A673 (cell line): Measurements from ENCODE around the gene OR51A2. TPM values are rescaled to one million over a fixed set of nuclear protein-coding genes. Genes with fewer than 3 reads are reported as not detected.
"Not testable (repeated sequence)": the region's sequence is repeated elsewhere in the genome, so short reads cannot be mapped to it uniquely, and the experiment has no call there.

ENCODE experiments used
- Bru-seq: library from RNA; stranded (reverse); fragments of 400-500 nt; gene quantifications from one replicate; lab custom pipeline; 2021; lab: Mats Ljungman, UMichigan
- BruChase-seq, 2 experiments: library from RNA; stranded (reverse); fragments of 400-500 nt; gene quantifications; one replicate each; lab custom pipeline; 2021; lab: Mats Ljungman, UMichigan
- BruUV-seq: library from RNA; stranded (reverse); fragments of 400-500 nt; replicated peaks from 2 replicates; lab custom pipeline; 2021; lab: Mats Ljungman, UMichigan
- CTCF ChIA-PET: fragments of 300-600 bp; sonication (Branson Sonifier 250); formaldehyde crosslinking; loops from one replicate; lab custom pipeline; 2022; ENCODE audit warnings: antibody characterized with exemption; lab: Charles Lee
- POLR2A ChIA-PET: fragments of 300-600 bp; sonication (Branson Sonifier 250); formaldehyde crosslinking; loops from one replicate; lab custom pipeline; 2022; ENCODE audit warnings: antibody characterized with exemption; ENCODE audit not compliant: low non-redundant PET; lab: Charles Lee
- DNase-seq: peaks from one replicate; pipeline ENCODE4 v3.0.0-alpha.2; 2015; ENCODE audit warnings: low spot score
- H3K27ac ChIP-seq: fragments of 200-600 bp; sonication (generic); 2 replicates; pipeline ENCODE4 v1.5.1; 2016; ENCODE audit warnings: mixed run types, low read depth, mild to moderate bottlenecking, mixed read lengths, antibody characterized with exemption, low read length; ENCODE audit not compliant: poor library complexity, severe bottlenecking
- H3K27me3 ChIP-seq: fragments of 200-600 bp; sonication (generic); replicated peaks from 2 replicates; pipeline ENCODE4 v1.6.1; 2017; ENCODE audit warnings: mixed run types, low read depth, mild to moderate bottlenecking, mixed read lengths, antibody characterized with exemption, low read length; ENCODE audit not compliant: insufficient read depth, poor library complexity
- H3K36me3 ChIP-seq: fragments of 200-600 bp; sonication (generic); 2 replicates; pipeline ENCODE4 v1.6.1; 2016; ENCODE audit warnings: mixed run types, mild to moderate bottlenecking, mixed read lengths, antibody characterized with exemption, low read length; ENCODE audit not compliant: insufficient read depth, poor library complexity, severe bottlenecking
- H3K4me1 ChIP-seq: fragments of 200-600 bp; sonication (generic); 2 replicates; pipeline ENCODE4 v1.6.1; 2017; ENCODE audit warnings: mixed run types, mild to moderate bottlenecking, mixed read lengths, antibody characterized with exemption, low read length; ENCODE audit not compliant: insufficient read depth, poor library complexity, severe bottlenecking
- H3K4me3 ChIP-seq: fragments of 200-600 bp; sonication (generic); 2 replicates; pipeline ENCODE4 v1.5.1; 2016; ENCODE audit warnings: low read depth, mixed run types, mild to moderate bottlenecking, mixed read lengths, low read length; ENCODE audit not compliant: poor library complexity, severe bottlenecking
- H3K9me3 ChIP-seq: fragments of 200-600 bp; sonication (generic); 2 replicates; pipeline ENCODE4 v1.6.1; 2016; ENCODE audit warnings: mixed run types, low read depth, mild to moderate bottlenecking, mixed read lengths, antibody characterized with exemption, low read length; ENCODE audit not compliant: poor library complexity, severe bottlenecking
- EZH2 ChIP-seq: fragments of 200-600 bp; sonication (generic); IDR thresholded peaks from 2 replicates; pipeline ENCODE4 v1.6.1; 2017; ENCODE audit warnings: borderline replicate concordance, low read depth, mild to moderate bottlenecking, mixed read lengths, antibody characterized with exemption, low read length; ENCODE audit not compliant: poor library complexity, severe bottlenecking
- intact Hi-C: fragments of 100-400 bp; cut with micrococcal nuclease; formaldehyde crosslinking; loops from one replicate; pipeline ENCODE4 v1.10.0; 2022; ENCODE audit not compliant: unreplicated experiment
- long read RNA-seq: library from polyadenylated mRNA; stranded (forward); transcript quantifications from one replicate; pipeline ENCODE4 v2.0.0, GENCODE V29; 2022
- total RNA-seq: library from RNA; stranded (reverse); gene quantifications from 2 replicates; pipeline ENCODE4 v1.2.3, GENCODE V29; 2021
- TF ChIP-seq, protein P1 (sequence below): fragments of 300-800, 200-600 bp; sonication (generic); conservative IDR thresholded peaks from 2 replicates; pipeline ENCODE4 v1.5.1; 2017; ENCODE audit warnings: low read depth, mild to moderate bottlenecking, antibody characterized with exemption, low read length, moderate library complexity, mixed read lengths

Gene OR51A2, protein sequence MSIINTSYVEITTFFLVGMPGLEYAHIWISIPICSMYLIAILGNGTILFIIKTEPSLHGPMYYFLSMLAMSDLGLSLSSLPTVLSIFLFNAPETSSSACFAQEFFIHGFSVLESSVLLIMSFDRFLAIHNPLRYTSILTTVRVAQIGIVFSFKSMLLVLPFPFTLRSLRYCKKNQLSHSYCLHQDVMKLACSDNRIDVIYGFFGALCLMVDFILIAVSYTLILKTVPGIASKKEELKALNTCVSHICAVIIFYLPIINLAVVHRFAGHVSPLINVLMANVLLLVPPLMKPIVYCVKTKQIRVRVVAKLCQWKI
- total RNA-seq (not detected in 2 replicates), Bru-seq, nascent RNA (not detected), BruChase-seq, experiment 1, labeled RNA remaining after a 2-hour chase (not detected), BruChase-seq, experiment 2, labeled RNA remaining after a 6-hour chase (not detected)
- long read RNA-seq, result 0 reads

DNA sequence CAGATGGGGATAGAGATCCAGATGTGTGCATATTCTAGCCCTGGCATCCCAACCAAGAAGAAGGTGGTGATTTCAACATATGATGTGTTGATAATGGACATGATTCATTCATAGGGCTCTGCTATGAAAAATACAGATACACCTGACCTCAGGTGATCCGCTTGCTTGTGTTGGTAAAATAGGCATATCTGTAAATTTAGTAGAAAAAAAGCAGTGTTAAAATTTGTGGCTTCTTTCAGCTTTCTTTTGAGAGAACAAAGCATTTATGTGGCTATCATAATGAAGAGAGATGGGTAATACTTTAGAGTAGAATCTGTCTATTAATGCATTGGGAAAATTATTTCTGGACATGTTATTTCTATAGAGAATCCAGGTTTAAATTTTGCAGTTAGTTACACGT is at the start of gene OR51A2:
OR51A2 (minus strand) TSS at position 101 of the 400 bp plus-strand sequence; CDS start at position 101, 0 bp downstream.
- DNase-seq, POLR2A ChIA-PET, intact Hi-C loops, H3K4me1 ChIP-seq, H3K4me3 ChIP-seq, H3K9me3 ChIP-seq, CTCF ChIA-PET, H3K27me3 ChIP-seq, H3K36me3 ChIP-seq, H3K27ac ChIP-seq, BruUV-seq: not testable (repeated sequence)

DNA sequence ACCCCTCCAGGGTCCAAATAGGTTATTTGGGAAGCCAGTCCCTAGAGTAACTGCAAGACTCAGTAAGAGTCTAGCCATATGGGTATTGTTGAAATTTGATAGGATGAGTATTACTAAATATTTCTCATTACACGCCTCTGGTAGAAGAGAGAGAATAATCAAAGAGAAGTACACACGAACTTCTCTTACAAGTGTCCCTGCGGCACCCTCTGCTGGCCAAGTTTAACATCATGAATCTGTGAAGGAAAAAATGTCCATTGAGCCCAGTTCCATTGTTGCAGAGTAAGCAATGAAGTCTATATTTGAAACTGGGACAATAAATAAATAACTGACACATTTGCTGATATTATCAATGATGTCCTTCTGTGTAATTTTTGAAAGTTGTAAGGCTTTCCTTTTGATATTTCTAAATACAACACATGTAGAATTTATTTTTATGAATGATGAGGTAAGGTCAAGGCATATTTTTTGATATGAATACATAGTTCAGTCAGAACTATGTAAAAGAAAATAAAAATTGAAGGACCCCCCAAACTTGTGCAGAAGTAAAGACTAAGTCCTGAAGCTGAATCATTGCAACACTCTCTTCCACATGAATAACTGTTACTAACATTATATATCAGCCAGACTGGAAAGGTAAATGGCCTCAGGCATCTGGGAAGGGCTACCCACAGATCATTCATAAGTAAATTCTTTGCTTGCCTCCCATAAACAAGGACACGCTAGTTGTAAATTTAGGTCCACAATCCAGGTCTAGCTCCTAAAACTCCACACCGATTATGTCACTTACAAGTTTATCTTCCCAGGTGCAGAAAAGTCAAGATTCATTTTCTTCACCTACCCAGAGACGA is 49.1 kb upstream of the OR51A2 start:
- CTCF ChIA-PET, result no interaction called here
- no TSS peak for BruUV-seq

DNA sequence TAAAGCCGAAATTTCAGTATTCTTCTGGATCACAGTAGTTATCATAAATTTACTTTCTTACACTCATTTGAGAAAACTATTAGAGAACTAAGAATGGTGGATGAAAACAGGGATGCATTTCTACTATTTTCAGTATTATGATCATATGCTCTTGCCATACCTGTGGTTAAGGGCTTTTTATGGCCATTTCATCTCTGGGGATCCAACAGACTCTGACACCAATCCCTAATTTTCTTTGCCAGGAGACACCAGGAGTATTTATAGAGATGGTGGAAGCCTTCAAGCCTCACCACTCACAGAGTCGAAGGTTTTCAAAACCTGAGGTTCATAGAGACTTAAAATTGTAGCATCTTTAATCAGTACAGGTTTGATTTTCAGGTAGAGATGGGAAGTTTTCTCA is 39.0 kb upstream of the OR51A2 start, which contains the start of gene OR51L1:
OR51L1 (plus strand) TSS at position 301 of the 400 bp plus-strand sequence. CDS start 4,132 bp downstream, outside the sequence.
- TF ChIP-seq, protein P1, sequence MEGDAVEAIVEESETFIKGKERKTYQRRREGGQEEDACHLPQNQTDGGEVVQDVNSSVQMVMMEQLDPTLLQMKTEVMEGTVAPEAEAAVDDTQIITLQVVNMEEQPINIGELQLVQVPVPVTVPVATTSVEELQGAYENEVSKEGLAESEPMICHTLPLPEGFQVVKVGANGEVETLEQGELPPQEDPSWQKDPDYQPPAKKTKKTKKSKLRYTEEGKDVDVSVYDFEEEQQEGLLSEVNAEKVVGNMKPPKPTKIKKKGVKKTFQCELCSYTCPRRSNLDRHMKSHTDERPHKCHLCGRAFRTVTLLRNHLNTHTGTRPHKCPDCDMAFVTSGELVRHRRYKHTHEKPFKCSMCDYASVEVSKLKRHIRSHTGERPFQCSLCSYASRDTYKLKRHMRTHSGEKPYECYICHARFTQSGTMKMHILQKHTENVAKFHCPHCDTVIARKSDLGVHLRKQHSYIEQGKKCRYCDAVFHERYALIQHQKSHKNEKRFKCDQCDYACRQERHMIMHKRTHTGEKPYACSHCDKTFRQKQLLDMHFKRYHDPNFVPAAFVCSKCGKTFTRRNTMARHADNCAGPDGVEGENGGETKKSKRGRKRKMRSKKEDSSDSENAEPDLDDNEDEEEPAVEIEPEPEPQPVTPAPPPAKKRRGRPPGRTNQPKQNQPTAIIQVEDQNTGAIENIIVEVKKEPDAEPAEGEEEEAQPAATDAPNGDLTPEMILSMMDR, result no peak
- TF ChIP-seq EZH2, result no peak
- Histone ChIP-seq H3K9me3 (no peaks in the 10 kb centered on the region), H3K27me3 (no peaks in the 10 kb centered on the region), H3K27ac (no peak within 1 kb of the TSS), H3K36me3 (no peaks in the 10 kb centered on the region), H3K4me3 (no peak within 1 kb of the TSS), H3K4me1 (no peaks in the 10 kb centered on the region)
- DNase-seq, result no peak
- POLR2A ChIA-PET, result no interaction called here
- CTCF ChIA-PET, result no interaction called here
- BruUV-seq, result no TSS peak
- intact Hi-C loops, result no loop called here

More for the DNA sequence above, 49.1 kb upstream of the OR51A2 start:
- no peak overlapping the region for H3K4me3 ChIP-seq
- H3K4me1 ChIP-seq, result no peaks in the 10 kb centered on the region
- no peaks in the 10 kb centered on the region for H3K27me3 ChIP-seq
- H3K9me3 ChIP-seq, result no peaks in the 10 kb centered on the region
- POLR2A ChIA-PET, result no interaction called here
- intact Hi-C loops, result loop anchor here (1.0 to 5.0 kb wide), 3 partner anchors 367 to 817 kb away; partner anchors contain the start of gene OR51D1
- no peaks in the 10 kb centered on the region for H3K36me3 ChIP-seq
- TF ChIP-seq, protein P1, result peak; percentile 65
- no peak for TF ChIP-seq EZH2
- DNase-seq, result peak; percentile 59
- no peak overlapping the region for H3K27ac ChIP-seq
